Stomach (tissue), 9 donors: Measurements from ENCODE around the gene SOX5. TPM values are rescaled to one million over a fixed set of nuclear protein-coding genes. Genes with fewer than 3 reads are reported as not detected.

Experiments used
- DNase-seq, 2 donors: peaks; one replicate each; pipeline versions ENCODE4 v3.0.0 to v3.0.0-alpha.2; 2013 to 2019
- H3K27ac ChIP-seq, 5 donors: fragments of 200-600 bp in 4 of 5; sonication (generic) in 4 of 5; one replicate each; pipeline ENCODE4 v1.5.1; 2013 to 2019; ENCODE audit warnings: mild to moderate bottlenecking in 1 of 5, moderate library complexity in 1 of 5
- H3K27me3 ChIP-seq, 3 donors: fragments of 200-600 bp; sonication (generic); one replicate each; pipeline ENCODE4 v1.5.1; 2017 to 2019; ENCODE audit warnings: mixed run types in 1 of 3
- H3K36me3 ChIP-seq, 4 donors: fragments of 200-600 bp; sonication (generic); 1 replicate in 3 of 4; 2 replicates in 1 of 4; pipeline ENCODE4 v1.5.1; 2016 to 2019
- H3K4me1 ChIP-seq, 4 donors: fragments of 200-600 bp; sonication (generic); one replicate each; pipeline ENCODE4 v1.5.1; 2016 to 2019
- H3K4me3 ChIP-seq, 4 donors: fragments of 200-600 bp; sonication (generic) in 3 of 4; one replicate each; pipeline ENCODE4 v1.5.1; 2016 to 2019; ENCODE audit warnings: mild to moderate bottlenecking in 1 of 4
- H3K9me3 ChIP-seq, 4 donors: fragments of 200-600 bp; sonication (generic); one replicate each; pipeline ENCODE4 v1.5.1; 2016 to 2019
- CTCF ChIP-seq, 7 experiments: fragments of 450-650 bp in 4 of 7; fragments of 200-600 bp in 3 of 7; sonication (generic) in 3 of 7; IDR thresholded peaks; one replicate each; pipeline ENCODE4 v1.5.1; 2016 to 2019; ENCODE audit warnings: antibody characterized with exemption in 7 of 7, control low read depth in 2 of 7, mild to moderate bottlenecking in 1 of 7
- EP300 ChIP-seq: sonication (generic); formaldehyde crosslinking; IDR thresholded peaks from one replicate; pipeline ENCODE4 v1.6.1; 2017; ENCODE audit warnings: antibody characterized with exemption
- POLR2A ChIP-seq, 4 donors: fragments of 450-650 bp; IDR thresholded peaks; one replicate each; pipeline ENCODE4 v1.6.1; 2016; ENCODE audit warnings: antibody characterized with exemption in 4 of 4, control low read depth in 2 of 4, mild to moderate bottlenecking in 1 of 4, moderate library complexity in 1 of 4
- POLR2AphosphoS5 ChIP-seq, 3 donors: sonication (generic); formaldehyde crosslinking; IDR thresholded peaks; one replicate each; pipeline ENCODE4 v1.6.1; 2016; ENCODE audit warnings: antibody characterized with exemption in 3 of 3
- WGBS, 5 donors: extraction: QIAGEN DNeasy Blood & Tissue Kit in 3 of 5; methylation state at CpG; one replicate each; pipeline versions ENCODE4 v1.1.5 to v1.1.7; 2013 to 2018; 5-methylcytosine and 5-hydroxymethylcytosine counted together
- intact Hi-C: fragments of 100-400 bp; cut with DNase I; formaldehyde crosslinking; loops from one replicate; pipeline ENCODE4 v1.15.1; 2023; ENCODE audit warnings: low total_unique reads
- polyA plus RNA-seq, 3 donors: library from polyadenylated mRNA; stranded (reverse); fragments of 200-250 nt; gene quantifications; one replicate each; pipeline ENCODE4 v1.2.3, GENCODE V29; 2013
- total RNA-seq, 5 donors: library from RNA; depleted of rRNA; stranded (reverse); fragments of >200 nt; gene quantifications; one replicate each; pipeline versions ENCODE4 v1.1.0 to v1.2.3, GENCODE V29; 2014 to 2016
- donor health status: healthy with polysubstance abuse.
- donor health status: Bipolar disorder and iron deficiency.
- donor health status: healthy.

The SOX5 gene
- total and polyA plus RNA-seq, 8 donors = 0.85 to 57.2 (median 4.6) TPM

- 80 to 87% (median 84%) methylated on average over 5 of the region's 5 CpGs for WGBS, 5 donors
- Histone ChIP-seq H3K4me1 (peaks cover 0 to 32% (median 2%) of the 10 kb centered on the region in 4 donors), H3K4me3 (no peak overlapping the region), H3K27ac (no peak overlapping the region), H3K36me3 (no peaks in the 10 kb centered on the region), H3K9me3 (no peaks in the 10 kb centered on the region), H3K27me3 (no peaks in the 10 kb centered on the region)
- intact Hi-C loops = no loop called here
- DNase-seq = no peak
- TF ChIP-seq CTCF (IDR thresholded peaks at IDR 0.05) = no peak
- no peak for TF ChIP-seq POLR2A (IDR thresholded peaks at IDR 0.05)
- TF ChIP-seq POLR2AphosphoS5 (IDR thresholded peaks at IDR 0.05) = no peak
- no peak for TF ChIP-seq EP300
Observed at GRCh38 chr12:23753628-23754365, 195.7 kb downstream of the SOX5 start.

- no peaks in the 10 kb centered on the region for H3K27me3 ChIP-seq
- intact Hi-C loops = no loop called here
- peaks cover 0 to 19% (median under 1%) of the 10 kb centered on the region in 4 donors for H3K4me1 ChIP-seq
- TF ChIP-seq POLR2AphosphoS5 (IDR thresholded peaks at IDR 0.05) = no peak
- TF ChIP-seq EP300 = no peak
- no peak for TF ChIP-seq POLR2A (IDR thresholded peaks at IDR 0.05)
- no peak for TF ChIP-seq CTCF (IDR thresholded peaks at IDR 0.05)
- no peaks in the 10 kb centered on the region for H3K9me3 ChIP-seq
- WGBS, 5 donors = 65 to 80% (median 72%) methylated on average over 5 of the region's 5 CpGs
- no peak overlapping the region for H3K27ac ChIP-seq
- H3K36me3 ChIP-seq = no peaks in the 10 kb centered on the region
- no peak overlapping the region for H3K4me3 ChIP-seq
- DNase-seq = no peak
Observed at GRCh38 chr12:23752245-23752644, 197.2 kb downstream of the SOX5 start.

GRCh38 chr12:23751641-23752040 is 197.8 kb downstream of the SOX5 start:
- Histone ChIP-seq H3K9me3 (no peaks in the 10 kb centered on the region), H3K27ac (no peak overlapping the region), H3K36me3 (no peaks in the 10 kb centered on the region), H3K4me3 (no peak overlapping the region), H3K4me1 (peaks cover 0 to 13% (median 0%) of the 10 kb centered on the region in 4 donors), H3K27me3 (no peaks in the 10 kb centered on the region)
- 88 to 94% (median 92%) methylated on average over 1 of the region's 1 CpG for WGBS, 5 donors
- TF ChIP-seq POLR2A (IDR thresholded peaks at IDR 0.05) (no peak), POLR2AphosphoS5 (IDR thresholded peaks at IDR 0.05) (no peak), CTCF (IDR thresholded peaks at IDR 0.05) (no peak), EP300 (no peak)
- DNase-seq = no peak
- intact Hi-C loops = no loop called here

- no peak for DNase-seq
- Histone ChIP-seq H3K9me3 (no peaks in the 10 kb centered on the region), H3K27me3 (no peaks in the 10 kb centered on the region), H3K4me1 (peaks cover 0 to 13% (median 0%) of the 10 kb centered on the region in 4 donors), H3K4me3 (no peak overlapping the region), H3K36me3 (no peaks in the 10 kb centered on the region), H3K27ac (no peak overlapping the region)
- TF ChIP-seq POLR2A (IDR thresholded peaks at IDR 0.05) (no peak), POLR2AphosphoS5 (IDR thresholded peaks at IDR 0.05) (no peak), CTCF (IDR thresholded peaks at IDR 0.05) (no peak)
- intact Hi-C loops = no loop called here
- 71 to 83% (median 82%) methylated on average over 3 of the region's 3 CpGs for WGBS, 5 donors
Observed at GRCh38 chr12:23750923-23751322, 198.5 kb downstream of the SOX5 start.
